GM12878 (cell line): ENCODE results near the gene PDLIM5. TPM values are rescaled to one million over a fixed set of nuclear protein-coding genes. Genes with fewer than 3 reads are reported as not detected.

Experiments used
- ATAC-seq: fragments of 200-7000 bp; cut with Tn5 transposase; 3 replicates; pipeline ENCODE4 v1.9.1; 2020; ENCODE audit warnings: mild to moderate bottlenecking, moderate library complexity
- BruUV-seq: library from RNA; stranded (reverse); fragments of 400-500 nt; replicated peaks from 2 replicates; lab custom pipeline; 2021; lab: Mats Ljungman, UMichigan
- CTCF ChIA-PET: fragments of 300-600 bp; sonication (Branson Sonifier 250); formaldehyde crosslinking; extraction: SDS; loops from one replicate; lab custom pipeline; 2021; ENCODE audit warnings: inconsistent platforms; lab: Yijun Ruan, JAX
- POLR2A ChIA-PET: fragments of 350-600 bp; formaldehyde crosslinking; extraction: SDS; loops from one replicate; lab custom pipeline; 2021; ENCODE audit warnings: inconsistent platforms; lab: Charles Lee
- RAD21 ChIA-PET: fragments of 300-600 bp; sonication (Branson Sonifier 250); formaldehyde crosslinking; loops from one replicate; lab custom pipeline; 2023; ENCODE audit warnings: antibody characterized with exemption; ENCODE audit not compliant: unreplicated experiment; lab: Charles Lee
- SMC1A ChIA-PET: fragments of 300-600 bp; sonication (Branson Sonifier 250); formaldehyde crosslinking; loops from one replicate; lab custom pipeline; 2023; ENCODE audit not compliant: unreplicated experiment, uncharacterized antibody; lab: Charles Lee
- DNase-seq: peaks from one replicate; pipeline ENCODE4 v3.0.0-alpha.2; 2011; ENCODE audit warnings: low read depth, low spot score
- FAIRE-seq: peaks from 3 replicates; lab custom pipeline; 2011; peaks lifted over from hg19 to GRCh38; lab: Jason Lieb, UNC
- H2AFZ ChIP-seq: 2 replicates; pipeline ENCODE4 v1.6.0; 2011; ENCODE audit warnings: low read depth, low read length, control low read depth; ENCODE audit not compliant: control insufficient read depth
- H3K27ac ChIP-seq: 2 replicates; pipeline ENCODE4 v1.5.1; 2011; ENCODE audit warnings: control low read depth; ENCODE audit not compliant: control insufficient read depth, insufficient read depth
- H3K27me3 ChIP-seq, 2 experiments: replicated peaks in 1 of 2; 2 replicates each; pipeline versions ENCODE4 v1.6.0 to v1.6.1; 2011; ENCODE audit warnings: low read length in 1 of 2; ENCODE audit not compliant: control insufficient read depth in 2 of 2, insufficient read depth in 2 of 2
- H3K36me3 ChIP-seq, 2 experiments: 2 replicates each; pipeline ENCODE4 v1.5.1; 2011; ENCODE audit warnings: low read length in 1 of 2; ENCODE audit not compliant: control insufficient read depth in 2 of 2, insufficient read depth in 2 of 2
- H3K4me1 ChIP-seq: 2 replicates; pipeline ENCODE4 v1.6.1; 2011; ENCODE audit warnings: mild to moderate bottlenecking, low read length, moderate library complexity, mixed read lengths; ENCODE audit not compliant: control insufficient read depth, insufficient read depth
- H3K4me2 ChIP-seq: 2 replicates; pipeline ENCODE4 v1.6.0; 2011; ENCODE audit warnings: control low read depth; ENCODE audit not compliant: control insufficient read depth, insufficient read depth
- H3K4me3 ChIP-seq: fragments of 200-600 bp; sonication (generic); 2 replicates; pipeline ENCODE4 v1.5.1; 2016
- H3K79me2 ChIP-seq: 2 replicates; pipeline ENCODE4 v1.6.0; 2011; ENCODE audit warnings: low read length; ENCODE audit not compliant: control insufficient read depth, insufficient read depth
- H3K9ac ChIP-seq: 2 replicates; pipeline ENCODE4 v1.8.0; 2011; ENCODE audit warnings: low read length, control low read depth, mixed read lengths; ENCODE audit not compliant: control insufficient read depth, insufficient read depth
- H3K9me3 ChIP-seq: replicated peaks from 3 replicates; pipeline ENCODE4 v1.5.1; 2011; ENCODE audit warnings: mild to moderate bottlenecking, low read length; ENCODE audit not compliant: control insufficient read depth, insufficient read depth
- H4K20me1 ChIP-seq: 2 replicates; pipeline ENCODE4 v1.6.0; 2011; ENCODE audit not compliant: control insufficient read depth, insufficient read depth
- BCL3 ChIP-seq: IDR thresholded peaks from 2 replicates; pipeline ENCODE4 v1.6.1; 2011; ENCODE audit warnings: borderline replicate concordance, low read depth, mild to moderate bottlenecking, moderate library complexity, low read length; ENCODE audit not compliant: insufficient read depth, poor library complexity, severe bottlenecking
- BMI1 ChIP-seq: fragments of 450-650 bp; IDR thresholded peaks from 2 replicates; pipeline ENCODE4 v1.6.1; 2016; ENCODE audit warnings: mild to moderate bottlenecking, moderate library complexity, borderline replicate concordance
- ELK1 ChIP-seq: IDR thresholded peaks from 2 replicates; pipeline ENCODE4 v1.6.1; 2012; ENCODE audit warnings: low read depth, low read length, improper control_type of control experiment
- MEF2B ChIP-seq: fragments of 450-650 bp; IDR thresholded peaks from 2 replicates; pipeline ENCODE4 v1.6.1; 2018; ENCODE audit warnings: mild to moderate bottlenecking, moderate library complexity; ENCODE audit not compliant: partially characterized antibody, poor library complexity, severe bottlenecking
- PAX5 ChIP-seq: IDR thresholded peaks from 2 replicates; pipeline ENCODE4 v1.6.1; 2011; ENCODE audit warnings: low read depth, low read length, borderline replicate concordance
- POLR2A ChIP-seq: IDR thresholded peaks from 2 replicates; pipeline ENCODE4 v1.6.1; 2011; ENCODE audit warnings: low read depth, mild to moderate bottlenecking, low read length
- RELA ChIP-seq: fragments of 450-650 bp; IDR thresholded peaks from 2 replicates; pipeline ENCODE4 v1.8.0; 2014; ENCODE audit warnings: borderline replicate concordance; ENCODE audit not compliant: partially characterized antibody
- TCF7 ChIP-seq: IDR thresholded peaks from 2 replicates; pipeline ENCODE4 v1.6.1; 2014; ENCODE audit warnings: antibody characterized with exemption, borderline replicate concordance
- ZNF384 ChIP-seq: IDR thresholded peaks from 2 replicates; pipeline ENCODE4 v1.6.1; 2012; ENCODE audit warnings: low read depth, mild to moderate bottlenecking, low read length, improper control_type of control experiment, borderline replicate concordance
- WGBS: methylation state at CpG from one replicate; pipeline ENCODE4 v1.1.6; 2016; ENCODE audit warnings: low lambda C conversion rate; ENCODE audit not compliant: insufficient replicate concordance, insufficient coverage; ENCODE audit errors: missing lambda C conversion rate; 5-methylcytosine and 5-hydroxymethylcytosine counted together
- in situ Hi-C: fragments of 300-500 bp; cut with MboI; formaldehyde crosslinking; loops from 9 replicates; pipeline ENCODE4 v1.14.3; 2018; ENCODE audit warnings: mixed read lengths
- intact Hi-C: fragments of 100-400 bp; cut with micrococcal nuclease; formaldehyde crosslinking; loops from one replicate; pipeline ENCODE4 v1.14.2; 2022; ENCODE audit not compliant: unreplicated experiment
- polyA plus RNA-seq, 11 experiments: library from polyadenylated mRNA; depleted of rRNA in 4 of 11; unstranded in 6 of 11; stranded (reverse) in 5 of 11; fragments of >200 nt; fragmentation: Nextera tagmentation in 4 of 11; fragmentation: Illumina TruSeq in 1 of 11; extraction: Ambion mirVana in 4 of 11; extraction: Trizol in 1 of 11; gene quantifications; 1 replicate in 1 of 11; 2 replicates in 10 of 11; pipeline versions ENCODE4 v1.2.1 to v1.2.3, GENCODE V29; 2011 to 2016; ENCODE audit warnings: inconsistent platforms in 2 of 11, missing spikeins in 2 of 11, low read depth in 1 of 11
- total RNA-seq, 4 experiments: library from RNA; depleted of rRNA in 3 of 4; stranded (reverse); fragments of >200 nt in 3 of 4; fragmentation: Illumina TruSeq in 1 of 4; extraction: Trizol in 1 of 4; gene quantifications; 2 replicates each; pipeline versions ENCODE4 v1.2.1 to v1.2.3, GENCODE V29; 2013 to 2021
- TF ChIP-seq, protein P1 (sequence below): IDR thresholded peaks from 2 replicates; pipeline ENCODE4 v1.6.1; 2011; ENCODE audit warnings: mild to moderate bottlenecking, low read depth, low read length, moderate library complexity; ENCODE audit not compliant: insufficient replicate concordance
- TF ChIP-seq, protein P2 (sequence below): fragments of 450-650 bp; IDR thresholded peaks from 2 replicates; pipeline ENCODE4 v1.6.1; 2016; ENCODE audit warnings: mild to moderate bottlenecking

PDLIM5 gene
- total and polyA plus RNA-seq, 10 of the 15 experiments (the other 5 are each of a cell fraction or from before 2014, with no cell fraction given): 10.0 to 52.9 (median 20.7) TPM

DNA sequence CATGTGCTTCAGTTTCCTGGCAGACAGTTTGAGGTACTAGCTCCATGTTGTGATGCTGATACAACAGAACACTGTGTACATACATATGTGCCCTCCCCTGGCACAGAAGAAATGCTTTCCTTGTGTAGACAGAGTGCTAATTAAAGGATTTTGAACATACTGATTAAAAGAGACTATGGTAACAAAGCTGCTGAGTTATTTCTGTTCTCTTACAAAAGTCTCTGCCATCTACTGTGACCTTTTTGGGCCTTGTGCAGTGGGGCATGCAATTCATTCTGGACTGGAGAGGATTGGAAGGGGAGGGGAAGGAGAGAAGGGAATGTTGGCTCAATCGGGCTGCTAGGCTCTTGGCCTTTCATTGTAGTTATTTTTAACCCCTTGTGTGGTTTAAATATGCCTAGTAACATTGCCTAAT is 6.0 kb downstream of the PDLIM5 start:
- CTCF ChIA-PET: no interaction called here
- Histone ChIP-seq H3K4me3 (no peak overlapping the region), H3K9ac (no peak overlapping the region), H3K27ac (no peak overlapping the region), H3K79me2 (peaks cover 18% of the 10 kb centered on the region), H3K27me3 (no peaks in the 10 kb centered on the region), H3K9me3 (no peaks in the 10 kb centered on the region), H3K4me1 (no peaks in the 10 kb centered on the region), H3K36me3 (peaks cover 0 to 3% of the 10 kb centered on the region in 2 experiments; a peak in 1 of 4 replicates), H2AFZ (no peak overlapping the region; the same call in 1 of the 2 replicates), H4K20me1 (no peaks in the 10 kb centered on the region), H3K4me2 (peak overlapping the region; percentile 54)
- BruUV-seq: no TSS peak
- SMC1A ChIA-PET: interaction anchor here (1.0 to 1.4 kb wide), 4 partner anchors 40 to 126 kb away, joined by 3 to 4 read pairs (median 3); no protein-coding TSS in a partner anchor
- no peak for FAIRE-seq
- TF ChIP-seq PAX5: 0 out of 2 replicates have a peak, but pooled peaks have one; percentile 39
- TF ChIP-seq TCF7: no peak
- ATAC-seq: peak; percentile 11; the same call in 2 of the 3 replicates
- POLR2A ChIA-PET: no interaction called here
- DNase-seq: no peak
- in situ Hi-C loops (no loop called here), intact Hi-C loops (no loop called here)
- RAD21 ChIA-PET: interaction anchor here (0.5 kb wide), 1 partner anchor 121 kb away, joined by 3 read pairs; no protein-coding TSS in a partner anchor
- 27% methylated on average over 1 of the region's 1 CpG for WGBS

DNA sequence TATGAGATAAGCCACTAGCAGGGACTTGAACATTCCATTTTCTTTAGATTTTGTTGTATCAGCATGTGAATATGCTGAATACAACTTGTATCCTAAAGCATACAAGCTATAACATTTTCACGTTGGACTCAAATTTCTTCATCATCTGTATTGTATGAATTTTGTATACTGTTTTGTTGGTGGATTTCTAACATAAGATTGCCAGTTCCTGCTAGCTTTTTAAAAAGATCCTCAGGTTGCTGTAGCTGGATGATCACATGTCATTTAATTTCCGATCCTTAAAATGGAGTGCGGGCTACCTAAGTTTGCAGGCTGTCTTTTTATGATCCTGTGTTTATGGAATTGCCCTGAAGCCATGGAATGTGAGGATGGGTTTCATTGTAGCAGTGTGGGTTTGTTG is 6.9 kb downstream of the PDLIM5 start:
- ChIA-PET CTCF (interaction anchor here (1.4 kb wide), 1 partner anchor 52 kb away, joined by 5 read pairs; no protein-coding TSS in a partner anchor), RAD21 (interaction anchor here (0.7 to 0.8 kb wide), 2 partner anchors 52 to 62 kb away, joined by 3 read pairs; no protein-coding TSS in a partner anchor), POLR2A (no interaction called here), SMC1A (interaction anchor here (0.9 to 1.3 kb wide), 4 partner anchors 39 to 67 kb away, joined by 3 to 5 read pairs (median 4); no protein-coding TSS in a partner anchor)
- no peak overlapping the region for H2AFZ ChIP-seq
- intact Hi-C loops: no loop called here
- BruUV-seq: no TSS peak
- no peaks in the 10 kb centered on the region for H4K20me1 ChIP-seq
- no peaks in the 10 kb centered on the region for H3K9me3 ChIP-seq
- H3K9ac ChIP-seq: no peak overlapping the region
- in situ Hi-C loops: no loop called here
- H3K27me3 ChIP-seq: no peaks in the 10 kb centered on the region
- no peaks in the 10 kb centered on the region for H3K4me1 ChIP-seq
- ATAC-seq (no peak), DNase-seq (no peak), FAIRE-seq (no peak)
- no peak overlapping the region for H3K4me2 ChIP-seq
- no peak overlapping the region for H3K4me3 ChIP-seq
- peaks cover 0 to 3% of the 10 kb centered on the region in 2 experiments; a peak in 1 of 4 replicates for H3K36me3 ChIP-seq
- peaks cover 8% of the 10 kb centered on the region for H3K79me2 ChIP-seq
- H3K27ac ChIP-seq: no peak overlapping the region
- WGBS: 95% methylated on average over 3 of the region's 3 CpGs
- no peak for TF ChIP-seq BCL3
- TF ChIP-seq POLR2A: no peak
- TF ChIP-seq MEF2B: no peak
- TF ChIP-seq ZNF384: no peak
- TF ChIP-seq RELA: no peak
- TF ChIP-seq ELK1: no peak
- TF ChIP-seq, protein P1, sequence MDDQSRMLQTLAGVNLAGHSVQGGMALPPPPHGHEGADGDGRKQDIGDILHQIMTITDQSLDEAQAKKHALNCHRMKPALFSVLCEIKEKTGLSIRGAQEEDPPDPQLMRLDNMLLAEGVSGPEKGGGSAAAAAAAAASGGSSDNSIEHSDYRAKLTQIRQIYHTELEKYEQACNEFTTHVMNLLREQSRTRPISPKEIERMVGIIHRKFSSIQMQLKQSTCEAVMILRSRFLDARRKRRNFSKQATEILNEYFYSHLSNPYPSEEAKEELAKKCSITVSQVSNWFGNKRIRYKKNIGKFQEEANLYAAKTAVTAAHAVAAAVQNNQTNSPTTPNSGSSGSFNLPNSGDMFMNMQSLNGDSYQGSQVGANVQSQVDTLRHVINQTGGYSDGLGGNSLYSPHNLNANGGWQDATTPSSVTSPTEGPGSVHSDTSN: no peak
- TF ChIP-seq BMI1: no peak
- TF ChIP-seq, protein P2, sequence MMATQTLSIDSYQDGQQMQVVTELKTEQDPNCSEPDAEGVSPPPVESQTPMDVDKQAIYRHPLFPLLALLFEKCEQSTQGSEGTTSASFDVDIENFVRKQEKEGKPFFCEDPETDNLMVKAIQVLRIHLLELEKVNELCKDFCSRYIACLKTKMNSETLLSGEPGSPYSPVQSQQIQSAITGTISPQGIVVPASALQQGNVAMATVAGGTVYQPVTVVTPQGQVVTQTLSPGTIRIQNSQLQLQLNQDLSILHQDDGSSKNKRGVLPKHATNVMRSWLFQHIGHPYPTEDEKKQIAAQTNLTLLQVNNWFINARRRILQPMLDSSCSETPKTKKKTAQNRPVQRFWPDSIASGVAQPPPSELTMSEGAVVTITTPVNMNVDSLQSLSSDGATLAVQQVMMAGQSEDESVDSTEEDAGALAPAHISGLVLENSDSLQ: no peak
